Smooth muscle cell (in vitro differentiated cells): Measurements from ENCODE around the gene WNT9A. TPM values are rescaled to one million over a fixed set of nuclear protein-coding genes. Genes with fewer than 3 reads are reported as not detected.

ENCODE experiments used
- DNase-seq: peaks from one replicate; lab custom pipeline; 2025; ENCODE audit not compliant: unreplicated experiment; lab: John Stamatoyannopoulos, UW
- H2AFZ ChIP-seq: fragments of 200-600 bp; sonication (generic); 2 replicates; pipeline ENCODE4 v1.6.0; 2016; ENCODE audit warnings: antibody characterized with exemption, low read depth, mild to moderate bottlenecking
- H3F3A ChIP-seq: fragments of 200-600 bp; sonication (generic); 2 replicates; pipeline ENCODE4 v1.6.0; 2017; ENCODE audit warnings: antibody characterized with exemption, low read depth
- H3K27ac ChIP-seq: fragments of 200-600 bp; sonication (generic); 2 replicates; pipeline ENCODE4 v1.5.1; 2016; ENCODE audit warnings: low read depth, mild to moderate bottlenecking
- H3K27me3 ChIP-seq: fragments of 200-600 bp; sonication (generic); 2 replicates; pipeline ENCODE4 v1.6.1; 2016; ENCODE audit warnings: low read depth, mild to moderate bottlenecking
- H3K36me3 ChIP-seq: fragments of 200-600 bp; sonication (generic); 2 replicates; pipeline ENCODE4 v1.5.1; 2016; ENCODE audit warnings: low read depth
- H3K4me1 ChIP-seq: fragments of 200-600 bp; sonication (generic); 2 replicates; pipeline ENCODE4 v1.5.1; 2016; ENCODE audit warnings: low read depth
- H3K4me2 ChIP-seq: fragments of 200-600 bp; sonication (generic); 2 replicates; pipeline ENCODE4 v1.6.0; 2016; ENCODE audit warnings: mild to moderate bottlenecking
- H3K4me3 ChIP-seq: fragments of 200-600 bp; sonication (generic); 2 replicates; pipeline ENCODE4 v1.5.1; 2016; ENCODE audit warnings: mild to moderate bottlenecking
- H3K79me2 ChIP-seq: fragments of 200-600 bp; sonication (generic); 2 replicates; pipeline ENCODE4 v1.6.0; 2016; ENCODE audit warnings: low read depth, mild to moderate bottlenecking
- H3K9ac ChIP-seq: fragments of 200-600 bp; sonication (generic); 2 replicates; pipeline ENCODE4 v1.6.0; 2016; ENCODE audit warnings: low read depth
- H3K9me3 ChIP-seq: fragments of 200-600 bp; sonication (generic); replicated peaks from 2 replicates; pipeline ENCODE4 v1.5.1; 2016; ENCODE audit warnings: low read depth
- H4K20me1 ChIP-seq: fragments of 200-600 bp; sonication (generic); 2 replicates; pipeline ENCODE4 v1.6.0; 2016; ENCODE audit warnings: low read depth
- WGBS: methylation state at CpG from one replicate; pipeline ENCODE4 v1.1.7; 2016; ENCODE audit warnings: low lambda C conversion rate; 5-methylcytosine and 5-hydroxymethylcytosine counted together
- polyA plus RNA-seq: library from polyadenylated mRNA; unstranded; fragments of >200 nt; fragmentation: Nextera tagmentation; extraction: Ambion mirVana; gene quantifications from 2 replicates; pipeline ENCODE4 v1.2.1, GENCODE V29; 2016
- total RNA-seq: library from RNA; depleted of rRNA; stranded (reverse); fragments of >200 nt; gene quantifications from 2 replicates; pipeline ENCODE4 v1.2.3, GENCODE V29; 2014
- TF ChIP-seq, protein P1 (sequence below): fragments of 200-600 bp; sonication (generic); IDR thresholded peaks from 2 replicates; pipeline ENCODE4 v1.5.1; 2017; ENCODE audit warnings: borderline replicate concordance, mild to moderate bottlenecking, antibody characterized with exemption; ENCODE audit not compliant: insufficient read depth, poor library complexity, severe bottlenecking

WNT9A gene
- total and polyA plus RNA-seq, 2 experiments from 2014 or later, result 0.03 to 2.6 TPM

DNA sequence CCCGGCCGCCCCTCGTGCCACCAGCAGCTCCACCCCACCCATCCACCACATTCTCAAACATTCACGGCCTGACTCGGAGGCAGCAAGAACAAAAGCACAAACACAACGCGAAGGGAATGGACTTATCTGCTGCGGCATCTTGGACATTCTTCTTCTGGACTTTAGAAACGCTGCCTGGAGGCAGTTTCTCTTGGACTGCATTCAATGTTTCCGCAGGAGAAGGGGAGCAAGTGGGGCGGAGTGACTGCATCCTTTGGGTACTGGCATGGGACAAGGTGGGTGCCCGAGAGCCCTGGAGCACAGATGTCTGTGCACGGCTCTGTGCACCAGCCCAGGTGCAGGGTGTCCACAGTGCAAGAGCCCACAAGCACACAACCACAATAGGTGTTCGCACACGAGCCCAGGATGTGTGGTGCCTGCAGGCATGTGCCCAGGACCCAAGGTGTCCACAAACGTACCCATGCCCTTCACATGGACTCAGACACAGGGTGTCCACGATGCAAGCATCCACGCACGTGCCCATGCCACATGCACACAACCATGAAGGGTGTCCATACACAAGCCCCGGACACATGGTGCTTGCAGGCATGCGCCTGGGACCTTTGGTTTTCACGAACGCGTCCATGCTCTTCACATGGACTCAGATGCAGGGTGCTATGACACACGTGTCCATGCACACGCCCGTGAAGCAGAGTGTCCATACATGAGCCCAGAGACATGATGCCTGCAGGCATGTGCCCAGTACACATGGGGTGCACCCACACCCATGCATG, 53.6 kb downstream of the WNT9A start:
- WGBS, result 84% methylated on average over 27 of the region's 27 CpGs
- TF ChIP-seq, protein P1, sequence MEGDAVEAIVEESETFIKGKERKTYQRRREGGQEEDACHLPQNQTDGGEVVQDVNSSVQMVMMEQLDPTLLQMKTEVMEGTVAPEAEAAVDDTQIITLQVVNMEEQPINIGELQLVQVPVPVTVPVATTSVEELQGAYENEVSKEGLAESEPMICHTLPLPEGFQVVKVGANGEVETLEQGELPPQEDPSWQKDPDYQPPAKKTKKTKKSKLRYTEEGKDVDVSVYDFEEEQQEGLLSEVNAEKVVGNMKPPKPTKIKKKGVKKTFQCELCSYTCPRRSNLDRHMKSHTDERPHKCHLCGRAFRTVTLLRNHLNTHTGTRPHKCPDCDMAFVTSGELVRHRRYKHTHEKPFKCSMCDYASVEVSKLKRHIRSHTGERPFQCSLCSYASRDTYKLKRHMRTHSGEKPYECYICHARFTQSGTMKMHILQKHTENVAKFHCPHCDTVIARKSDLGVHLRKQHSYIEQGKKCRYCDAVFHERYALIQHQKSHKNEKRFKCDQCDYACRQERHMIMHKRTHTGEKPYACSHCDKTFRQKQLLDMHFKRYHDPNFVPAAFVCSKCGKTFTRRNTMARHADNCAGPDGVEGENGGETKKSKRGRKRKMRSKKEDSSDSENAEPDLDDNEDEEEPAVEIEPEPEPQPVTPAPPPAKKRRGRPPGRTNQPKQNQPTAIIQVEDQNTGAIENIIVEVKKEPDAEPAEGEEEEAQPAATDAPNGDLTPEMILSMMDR, result no peak

DNA sequence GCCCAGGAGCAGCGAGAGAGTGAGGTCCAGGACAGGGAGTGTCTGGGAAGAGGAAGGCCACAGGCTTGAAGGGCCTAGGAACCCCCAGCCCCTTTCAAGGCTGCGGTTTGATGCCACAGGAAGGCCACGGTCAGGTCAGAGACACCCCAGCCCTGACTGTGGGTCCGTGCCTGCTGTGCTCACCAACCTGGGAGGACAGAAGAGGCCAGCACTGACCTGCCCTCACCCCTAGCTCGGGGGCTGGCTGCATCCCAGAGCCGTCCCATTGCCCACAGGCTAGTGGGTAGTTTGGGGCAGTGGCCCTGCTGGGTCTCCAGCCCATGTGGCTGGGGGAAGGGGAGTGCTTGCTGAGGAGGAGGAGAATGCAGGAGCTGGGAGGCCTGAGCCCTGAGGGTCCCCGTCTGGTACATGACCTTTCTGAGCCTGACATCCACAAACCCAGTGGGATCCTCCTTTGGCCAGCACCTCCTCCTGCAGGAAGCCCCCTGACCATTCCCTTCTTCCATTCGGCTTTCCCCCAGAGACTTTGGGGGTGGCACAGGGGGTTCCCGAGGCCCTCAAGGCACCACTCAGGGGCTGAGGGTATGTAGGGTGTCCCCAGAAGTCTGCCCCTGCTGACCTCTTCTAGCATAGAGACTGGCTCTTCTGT, 54.3 kb downstream of the WNT9A start:
- Histone ChIP-seq H3K9ac (no peak overlapping the region), H4K20me1 (no peaks in the 10 kb centered on the region), H3K79me2 (no peaks in the 10 kb centered on the region), H3K27me3 (no peaks in the 10 kb centered on the region), H3K36me3 (no peaks in the 10 kb centered on the region), H3K4me2 (no peak overlapping the region), H3K4me1 (no peaks in the 10 kb centered on the region), H3K9me3 (no peaks in the 10 kb centered on the region), H3K27ac (no peak overlapping the region), H3F3A (no peaks in the 10 kb centered on the region), H2AFZ (no peak overlapping the region), H3K4me3 (no peak overlapping the region)
- no peak for DNase-seq
- TF ChIP-seq, protein P1, result no peak
- WGBS, result 95% methylated on average over 9 of the region's 9 CpGs

More for the DNA sequence above, 53.6 kb downstream of the WNT9A start:
- Histone ChIP-seq H3K79me2 (no peaks in the 10 kb centered on the region), H3F3A (no peaks in the 10 kb centered on the region), H2AFZ (no peak overlapping the region), H4K20me1 (no peaks in the 10 kb centered on the region), H3K36me3 (no peaks in the 10 kb centered on the region), H3K9me3 (no peaks in the 10 kb centered on the region), H3K9ac (no peak overlapping the region), H3K4me2 (no peak overlapping the region), H3K4me1 (no peaks in the 10 kb centered on the region), H3K27ac (no peak overlapping the region), H3K27me3 (no peaks in the 10 kb centered on the region), H3K4me3 (no peak overlapping the region)
- DNase-seq, result no peak

DNA sequence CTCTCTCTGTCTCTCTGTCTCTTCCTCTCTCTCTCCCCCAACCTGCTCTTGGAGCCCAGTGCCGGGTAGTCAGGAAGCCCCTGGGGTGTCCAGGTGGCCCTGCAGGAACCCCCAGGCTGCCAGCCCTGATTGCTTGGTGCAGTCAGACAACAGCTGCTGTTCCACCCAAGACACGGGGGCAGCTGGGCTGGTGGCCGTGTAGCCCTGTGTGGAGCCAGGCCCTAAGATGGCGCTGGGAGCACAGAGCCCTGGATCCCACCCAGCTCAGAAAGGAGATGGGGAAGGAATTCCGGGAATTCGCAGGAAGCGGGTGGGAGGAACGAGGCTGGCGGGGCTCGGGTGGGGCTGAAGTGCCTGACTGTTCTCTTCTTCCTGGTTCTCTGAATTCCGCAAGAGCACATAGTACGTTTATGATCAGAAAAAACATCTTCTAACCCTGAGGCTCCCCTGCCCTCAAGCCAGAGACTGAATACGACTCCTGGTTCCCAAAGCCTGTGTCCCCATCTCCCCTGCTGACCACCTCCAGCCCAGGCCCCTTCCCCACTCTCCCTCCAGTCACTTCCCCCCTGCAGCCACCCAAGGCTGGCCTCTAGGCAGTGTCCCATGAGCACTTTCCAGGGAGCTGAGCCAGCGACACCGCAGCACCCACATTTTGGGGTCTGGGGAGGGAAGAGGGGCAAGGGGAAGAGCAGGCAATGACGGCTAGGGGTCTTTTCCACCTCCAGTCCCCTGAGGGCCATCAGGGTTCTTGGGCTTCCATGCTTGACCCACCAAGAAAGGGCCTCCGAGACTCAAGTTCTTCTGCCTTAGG, 55.0 kb downstream of the WNT9A start:
- Histone ChIP-seq H3K4me2 (no peak overlapping the region), H3K9ac (no peak overlapping the region)

More for the DNA sequence above, 55.0 kb downstream of the WNT9A start:
- peaks cover 1% of the 10 kb centered on the region for H3K4me1 ChIP-seq
- H3K27ac ChIP-seq, result no peak overlapping the region
- no peak overlapping the region for H2AFZ ChIP-seq
- no peaks in the 10 kb centered on the region for H3K27me3 ChIP-seq
- no peak for DNase-seq
- no peaks in the 10 kb centered on the region for H3K9me3 ChIP-seq
- no peaks in the 10 kb centered on the region for H3K36me3 ChIP-seq
- WGBS, result 63% methylated on average over 15 of the region's 17 CpGs
- no peaks in the 10 kb centered on the region for H3F3A ChIP-seq
- no peaks in the 10 kb centered on the region for H3K79me2 ChIP-seq
- no peak overlapping the region for H3K4me3 ChIP-seq
- TF ChIP-seq, protein P1, result no peak
- no peaks in the 10 kb centered on the region for H4K20me1 ChIP-seq
